SK-N-SH treated with all-trans-retinoic acid at 6 μM for 48 hours (cell line): ENCODE data around the gene BMPR2.
"Not testable (repeated sequence)": the region's sequence is repeated elsewhere in the genome, so short reads cannot be mapped to it uniquely, and the experiment has no call there.

Experiments
- ATAC-seq: fragments of 200-7000 bp; cut with Tn5 transposase; 3 replicates; pipeline ENCODE4 v1.9.1; 2020; ENCODE audit warnings: mild to moderate bottlenecking, moderate library complexity
- BACH2 ChIP-seq: fragments of 250-450 bp; sonication (Bioruptor Pico); IDR thresholded peaks from 2 replicates; pipeline ENCODE4 v1.9.0; 2021; ENCODE audit warnings: mild to moderate bottlenecking, borderline replicate concordance
- CREB5 ChIP-seq: fragments of 250-450 bp; sonication (Bioruptor Pico); IDR thresholded peaks from 2 replicates; pipeline ENCODE4 v1.5.1; 2020; ENCODE audit warnings: low read depth, mild to moderate bottlenecking, moderate library complexity
- CSDC2 ChIP-seq: fragments of 250-450 bp; sonication (Bioruptor Pico); IDR thresholded peaks from 2 replicates; pipeline ENCODE4 v1.5.0; 2020; ENCODE audit warnings: mild to moderate bottlenecking, moderate library complexity
- ESRRG ChIP-seq: fragments of 250-450 bp; sonication (Bioruptor Pico); IDR thresholded peaks from 2 replicates; pipeline ENCODE4 v1.6.1; 2021; ENCODE audit warnings: mild to moderate bottlenecking
- ISL1 ChIP-seq: fragments of 250-450 bp; sonication (Bioruptor Pico); IDR thresholded peaks from 2 replicates; pipeline ENCODE4 v2.1.2; 2022; ENCODE audit warnings: mild to moderate bottlenecking, moderate library complexity
- OSR1 ChIP-seq: fragments of 250-450 bp; sonication (Bioruptor Pico); IDR thresholded peaks from 2 replicates; pipeline ENCODE4 v1.8.0; 2022; ENCODE audit warnings: moderate library complexity, mild to moderate bottlenecking, inconsistent platforms
- PATZ1 ChIP-seq: fragments of 250-450 bp; sonication (Bioruptor Pico); IDR thresholded peaks from 2 replicates; pipeline ENCODE4 v1.8.0; 2020; ENCODE audit warnings: mild to moderate bottlenecking, moderate library complexity, borderline replicate concordance
- POU6F1 ChIP-seq: fragments of 250-450 bp; sonication (Bioruptor Pico); IDR thresholded peaks from 2 replicates; pipeline ENCODE4 v1.8.0; 2021; ENCODE audit warnings: low read depth, mild to moderate bottlenecking, moderate library complexity, borderline replicate concordance
- PPARA ChIP-seq: fragments of 250-450 bp; sonication (Bioruptor Pico); IDR thresholded peaks from 2 replicates; pipeline ENCODE4 v1.5.0; 2020; ENCODE audit warnings: mild to moderate bottlenecking, borderline replicate concordance
- SNAI2 ChIP-seq: fragments of 250-450 bp; sonication (Bioruptor Pico); IDR thresholded peaks from 2 replicates; pipeline ENCODE4 v1.5.0; 2020; ENCODE audit warnings: mild to moderate bottlenecking, moderate library complexity
- TCF4 ChIP-seq: fragments of 250-450 bp; sonication (Bioruptor Pico); IDR thresholded peaks from 2 replicates; pipeline ENCODE4 v1.8.0; 2021; ENCODE audit warnings: mild to moderate bottlenecking, moderate library complexity, borderline replicate concordance
- TOX ChIP-seq: fragments of 250-450 bp; sonication (Bioruptor Pico); IDR thresholded peaks from 2 replicates; pipeline ENCODE4 v1.8.0; 2021; ENCODE audit warnings: mild to moderate bottlenecking, moderate library complexity, borderline replicate concordance
- TSHZ2 ChIP-seq: fragments of 250-450 bp; sonication (Bioruptor Pico); IDR thresholded peaks from 2 replicates; pipeline ENCODE4 v1.5.0; 2020; ENCODE audit warnings: mild to moderate bottlenecking, moderate library complexity
- ZC3H10 ChIP-seq: fragments of 250-450 bp; sonication (Bioruptor Pico); IDR thresholded peaks from 2 replicates; pipeline ENCODE4 v1.5.1; 2021; ENCODE audit warnings: mild to moderate bottlenecking, moderate library complexity
- ZFP3 ChIP-seq: fragments of 250-450 bp; sonication (Bioruptor Pico); IDR thresholded peaks from 2 replicates; pipeline ENCODE4 v1.5.0; 2020; ENCODE audit warnings: mild to moderate bottlenecking, moderate library complexity
- ZNF70 ChIP-seq: fragments of 450-650 bp; formaldehyde crosslinking; IDR thresholded peaks from 2 replicates; pipeline ENCODE4 v1.5.0; 2020; ENCODE audit warnings: mild to moderate bottlenecking, moderate library complexity

Gene BMPR2

GRCh38 chr2:202529389-202529788 lies 153.3 kb downstream of the BMPR2 start (continued):
- no peak for TF ChIP-seq PATZ1 (CRISPR knock-in tag)
- no peak for TF ChIP-seq PPARA
- TF ChIP-seq BACH2 (CRISPR knock-in tag): no peak

GRCh38 chr2:202530038-202530437 lies 153.9 kb downstream of the BMPR2 start:
- no peak for ATAC-seq
- TF ChIP-seq OSR1 (CRISPR knock-in tag) (no peak), ZNF70 (no peak), PATZ1 (CRISPR knock-in tag) (no peak), ZFP3 (CRISPR knock-in tag) (no peak), ZC3H10 (CRISPR knock-in tag) (no peak), POU6F1 (CRISPR knock-in tag) (no peak), CSDC2 (CRISPR knock-in tag) (no peak)

GRCh38 chr2:202535290-202535689 lies 159.2 kb downstream of the BMPR2 start:
- ATAC-seq: not testable (repeated sequence)

- TF ChIP-seq POU6F1 (CRISPR knock-in tag) (no peak), TOX (no peak), ISL1 (CRISPR knock-in tag) (peak; percentile 63), ESRRG (CRISPR knock-in tag) (no peak), ZC3H10 (CRISPR knock-in tag) (no peak)
Measured at GRCh38 chr2:202541137-202541536, 165.0 kb downstream of the BMPR2 start.

GRCh38 chr2:202542142-202542541 lies 166.0 kb downstream of the BMPR2 start:
- ATAC-seq: peak; percentile 59; the same call in 2 of the 3 replicates
- TF ChIP-seq TSHZ2 (CRISPR knock-in tag): peak; percentile 88
- TF ChIP-seq CREB5 (CRISPR knock-in tag): peak; percentile 25; the same call in 1 of the 2 replicates
- TF ChIP-seq TCF4 (CRISPR knock-in tag): peak; percentile 88
- peak; percentile 26; the same call in 1 of the 2 replicates for TF ChIP-seq SNAI2 (CRISPR knock-in tag)
- no peak for TF ChIP-seq ESRRG (CRISPR knock-in tag)
- no peak for TF ChIP-seq CSDC2 (CRISPR knock-in tag)
- peak; percentile 91 for TF ChIP-seq ISL1 (CRISPR knock-in tag)

More at GRCh38 chr2:202541137-202541536, 165.0 kb downstream of the BMPR2 start:
- ATAC-seq: peak; percentile 75
